A549 (cell line): Measurements from ENCODE around the gene HACL1. TPM values are rescaled to one million over a fixed set of nuclear protein-coding genes. Genes with fewer than 3 reads are reported as not detected.
A peak's percentile ranks its signal among the peaks of the same experiment; 100 is the strongest.

Source experiments
- ATAC-seq, 2 experiments: fragments of 200-7000 bp in 1 of 2; fragments of >200 bp in 1 of 2; cut with Nextera tagmentation in 1 of 2; cut with Tn5 transposase in 1 of 2; 3 replicates each; pipeline versions ENCODE4 v1.8.0 to v1.9.1; 2018 to 2020; ENCODE audit warnings: mild to moderate bottlenecking in 1 of 2, moderate library complexity in 1 of 2
- CTCF ChIA-PET: fragments of 300-600 bp; sonication (Branson Sonifier 250); formaldehyde crosslinking; extraction: SDS; loops from one replicate; lab custom pipeline; 2021; ENCODE audit warnings: antibody characterized with exemption, inconsistent platforms; lab: Yijun Ruan, JAX
- POLR2A ChIA-PET: fragments of 350-600 bp; formaldehyde crosslinking; extraction: SDS; loops from one replicate; lab custom pipeline; 2021; ENCODE audit warnings: antibody characterized with exemption, inconsistent platforms; lab: Yijun Ruan, JAX
- DNase-seq, 2 experiments: peaks; one replicate each; pipeline versions ENCODE4 v3.0.0 to v3.0.0-alpha.2; 2011 to 2016; ENCODE audit warnings: low read depth in 1 of 2, low spot score in 1 of 2
- FAIRE-seq: peaks from 2 replicates; lab custom pipeline; 2011; peaks lifted over from hg19 to GRCh38; lab: Jason Lieb, UNC
- H3K27ac ChIP-seq, 2 experiments: fragments of >200 bp; sonication (Bioruptor Twin); formaldehyde crosslinking; 3 replicates each; pipeline ENCODE4 v1.5.1; 2016 to 2017
- H3K4me1 ChIP-seq: fragments of >200 bp; sonication (Bioruptor Twin); formaldehyde crosslinking; 3 replicates; pipeline ENCODE4 v1.6.1; 2016
- H3K4me2 ChIP-seq: fragments of >200 bp; sonication (Bioruptor Twin); formaldehyde crosslinking; 3 replicates; pipeline ENCODE4 v1.6.1; 2016
- H3K4me3 ChIP-seq: fragments of >200 bp; sonication (Bioruptor Twin); formaldehyde crosslinking; 3 replicates; pipeline ENCODE4 v1.5.1; 2016
- H3K9me3 ChIP-seq: fragments of >200 bp; sonication (Bioruptor Twin); formaldehyde crosslinking; 3 replicates; pipeline ENCODE4 v1.6.1; 2016
- ATOH8 ChIP-seq: fragments of 250-450 bp; sonication (Bioruptor Pico); IDR thresholded peaks from 2 replicates; pipeline ENCODE4 v1.5.0; 2020; ENCODE audit warnings: low read depth, mild to moderate bottlenecking, moderate library complexity
- BCL3 ChIP-seq: fragments of >200 bp; sonication (Bioruptor Twin); formaldehyde crosslinking; IDR thresholded peaks from 3 replicates; pipeline ENCODE4 v1.6.1; 2016
- CBX2 ChIP-seq: fragments of 200-600 bp; sonication (generic); IDR thresholded peaks from 2 replicates; pipeline ENCODE4 v1.6.1; 2016; ENCODE audit warnings: low read depth, mild to moderate bottlenecking, borderline replicate concordance
- CHD4 ChIP-seq: fragments of 200-600 bp; sonication (generic); IDR thresholded peaks from 2 replicates; pipeline ENCODE4 v1.6.1; 2016; ENCODE audit warnings: antibody characterized with exemption, mild to moderate bottlenecking, borderline replicate concordance
- ELK1 ChIP-seq: fragments of 150-350 bp; IDR thresholded peaks from 2 replicates; pipeline ENCODE4 v1.6.1; 2014; ENCODE audit warnings: low read depth, mild to moderate bottlenecking, low read length
- EP300 ChIP-seq, 2 experiments: fragments of >200 bp; sonication (Bioruptor Twin); formaldehyde crosslinking; IDR thresholded peaks; 2 replicates in 1 of 2; 3 replicates in 1 of 2; pipeline ENCODE4 v1.6.1; 2016 to 2017
- HEYL ChIP-seq: fragments of 250-450 bp; sonication (Bioruptor Pico); IDR thresholded peaks from 2 replicates; pipeline ENCODE4 v1.8.0; 2021; ENCODE audit warnings: mild to moderate bottlenecking, moderate library complexity
- JUNB ChIP-seq: fragments of >200 bp; sonication (Bioruptor Twin); formaldehyde crosslinking; IDR thresholded peaks from 2 replicates; pipeline ENCODE4 v1.6.1; 2016
- KDM1A ChIP-seq: fragments of 200-600 bp; sonication (generic); IDR thresholded peaks from 2 replicates; pipeline ENCODE4 v1.6.1; 2016; ENCODE audit warnings: low read depth, mild to moderate bottlenecking
- MYC ChIP-seq: IDR thresholded peaks from 2 replicates; pipeline ENCODE4 v1.6.1; 2012; ENCODE audit warnings: mild to moderate bottlenecking, inconsistent platforms, low read length, improper control_type of control experiment, borderline replicate concordance
- NFE2L2 ChIP-seq: fragments of 150-350 bp; conservative IDR thresholded peaks from 2 replicates; pipeline ENCODE4 v1.6.1; 2014; ENCODE audit warnings: low read length
- NPAS2 ChIP-seq: fragments of 250-450 bp; sonication (Bioruptor Pico); IDR thresholded peaks from 2 replicates; pipeline ENCODE4 v1.8.0; 2022; ENCODE audit warnings: mild to moderate bottlenecking, moderate library complexity, borderline replicate concordance
- NR3C1 ChIP-seq: fragments of >200 bp; sonication (Bioruptor Twin); formaldehyde crosslinking; IDR thresholded peaks from 3 replicates; pipeline ENCODE4 v1.6.1; 2017
- RARB ChIP-seq: fragments of 250-450 bp; sonication (Bioruptor Pico); IDR thresholded peaks from 2 replicates; pipeline ENCODE4 v1.8.0; 2021; ENCODE audit warnings: mild to moderate bottlenecking, moderate library complexity
- RCOR1 ChIP-seq: fragments of 150-350 bp; IDR thresholded peaks from 2 replicates; pipeline ENCODE4 v1.6.1; 2014; ENCODE audit warnings: antibody characterized with exemption, low read length, low read depth
- WGBS: methylation state at CpG from one replicate; pipeline ENCODE4 v1.1.6; 2017; ENCODE audit errors: missing lambda C conversion rate; 5-methylcytosine and 5-hydroxymethylcytosine counted together
- polyA plus RNA-seq, 4 experiments: library from polyadenylated mRNA; depleted of rRNA in 3 of 4; stranded (reverse); fragments of >200 nt; fragmentation: RNase III in 1 of 4; extraction: RNeasy Plus Mini Kit Qiagen cat#74134 plus additional on column Dnase treatment in 1 of 4; gene quantifications; 2 replicates in 3 of 4; 3 replicates in 1 of 4; pipeline ENCODE4 v1.2.3, GENCODE V29; 2011 to 2017

The HACL1 gene
- polyA plus RNA-seq, 2 of the 4 experiments (the other 2 are of a cell fraction) = 26.3 to 51.0 TPM

GRCh38 chr3:15649858-15650257 lies 48.5 kb upstream of the HACL1 start:
- Histone ChIP-seq H3K4me1 (peaks cover 31% of the 10 kb centered on the region), H3K4me3 (no peak overlapping the region), H3K4me2 (no peak overlapping the region), H3K27ac (peak overlapping the region in 1 of 2 experiments; percentile 82; a peak in 1 of 6 replicates), H3K9me3 (peaks cover 2% of the 10 kb centered on the region; the same call in 2 of the 3 replicates)
- DNase-seq (no peak), FAIRE-seq (no peak), ATAC-seq (no peak)
- CTCF ChIA-PET = interaction anchor here (0.9 to 5.3 kb wide), 5 partner anchors 15 to 1234 kb away, joined by 3 to 27 read pairs (median 5); no protein-coding TSS in a partner anchor
- TF ChIP-seq EP300 (IDR thresholded peaks at IDR 0.05) (no peak), NR3C1 (no peak), KDM1A (no peak), CHD4 (no peak)
- POLR2A ChIA-PET = interaction anchor here (1.2 kb wide), 1 partner anchor 49 kb away, joined by 5 read pairs; the partner anchor contains the start of genes BTD and HACL1
- 91% methylated on average over 5 of the region's 5 CpGs for WGBS

- no peak for TF ChIP-seq HEYL
- no peak for TF ChIP-seq RARB
- TF ChIP-seq MYC = no peak
- TF ChIP-seq EP300 (IDR thresholded peaks at IDR 0.05) = no peak
- no peak for TF ChIP-seq RCOR1
- TF ChIP-seq JUNB = no peak
- no peak for TF ChIP-seq BCL3
- no peak for TF ChIP-seq CBX2
- TF ChIP-seq KDM1A = no peak
- TF ChIP-seq ELK1 = no peak
- ChIA-PET CTCF (interaction anchor here (0.8 to 5.3 kb wide), 5 partner anchors 10 to 1234 kb away, joined by 3 to 27 read pairs (median 5); no protein-coding TSS in a partner anchor), POLR2A (interaction anchor here (1.2 kb wide), 1 partner anchor 48 kb away, joined by 5 read pairs; the partner anchor contains the start of genes BTD and HACL1)
- H3K4me3 ChIP-seq = no peak overlapping the region
- 97% methylated on average over 3 of the region's 3 CpGs for WGBS
- ATAC-seq (no peak), FAIRE-seq (no peak), DNase-seq (no peak)
- peaks cover 31% of the 10 kb centered on the region for H3K4me1 ChIP-seq
- H3K9me3 ChIP-seq = no peaks in the 10 kb centered on the region
- H3K27ac ChIP-seq = peak overlapping the region in 1 of 2 experiments; percentile 82; a peak in 2 of 6 replicates
- no peak overlapping the region for H3K4me2 ChIP-seq
These were observed 48.0 kb upstream of the HACL1 start for GRCh38 chr3:15649341-15649740.

GRCh38 chr3:15647611-15648167 lies 46.3 kb upstream of the HACL1 start:
- 59% methylated on average over 4 of the region's 4 CpGs for WGBS
- ATAC-seq (no peak), FAIRE-seq (no peak), DNase-seq (no peak)
- Histone ChIP-seq H3K4me3 (no peak overlapping the region), H3K4me2 (peak overlapping the region; percentile 74), H3K4me1 (peaks cover 31% of the 10 kb centered on the region), H3K27ac (peak overlapping the region; percentile 82 to 88), H3K9me3 (no peaks in the 10 kb centered on the region)
- no peak for TF ChIP-seq NFE2L2
- peak; percentile 12; the same call in 1 of the 2 replicates for TF ChIP-seq ATOH8 (CRISPR knock-in tag)
- TF ChIP-seq HEYL = no peak
- TF ChIP-seq NPAS2 (CRISPR knock-in tag) = no peak
- CTCF ChIA-PET = interaction anchor here (1.8 to 5.3 kb wide), 3 partner anchors 10 to 19 kb away, joined by 7 to 27 read pairs (median 25); no protein-coding TSS in a partner anchor
- POLR2A ChIA-PET = interaction anchor here (0.5 kb wide), 1 partner anchor 200 kb away, joined by 4 read pairs; no protein-coding TSS in a partner anchor
